NCI-H526 treated with DMSO at 0.1 percent for 48 hours (cell line): ENCODE measurements around the gene AGMAT.
"Not testable (repeated sequence)": the region's sequence is repeated elsewhere in the genome, so short reads cannot be mapped to it uniquely, and the experiment has no call there.

Experiments used
- DNase-seq: peaks from one replicate; lab custom pipeline; 2025; lab: John Stamatoyannopoulos, UW

The AGMAT gene

DNA sequence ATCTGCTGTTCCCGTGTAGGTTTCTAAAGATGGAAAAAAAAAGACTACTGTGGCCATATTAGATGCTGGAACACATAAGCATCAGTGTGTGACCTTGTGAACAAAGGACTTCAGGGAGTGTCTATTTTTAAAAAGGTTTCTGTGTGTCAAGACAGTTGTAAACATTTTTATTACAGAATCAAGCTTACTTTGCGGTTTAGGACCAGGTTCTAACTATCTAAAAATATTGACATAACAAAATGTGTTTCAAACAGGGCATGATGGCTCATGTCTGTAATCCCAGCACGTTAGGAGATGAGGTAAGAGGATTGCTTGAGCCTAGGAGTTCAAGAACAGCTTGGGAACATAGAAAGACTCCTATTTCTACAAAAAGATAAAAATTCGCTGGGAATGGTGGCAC is 25.3 kb upstream of the AGMAT start:
- DNase-seq = peak; percentile 92

DNA sequence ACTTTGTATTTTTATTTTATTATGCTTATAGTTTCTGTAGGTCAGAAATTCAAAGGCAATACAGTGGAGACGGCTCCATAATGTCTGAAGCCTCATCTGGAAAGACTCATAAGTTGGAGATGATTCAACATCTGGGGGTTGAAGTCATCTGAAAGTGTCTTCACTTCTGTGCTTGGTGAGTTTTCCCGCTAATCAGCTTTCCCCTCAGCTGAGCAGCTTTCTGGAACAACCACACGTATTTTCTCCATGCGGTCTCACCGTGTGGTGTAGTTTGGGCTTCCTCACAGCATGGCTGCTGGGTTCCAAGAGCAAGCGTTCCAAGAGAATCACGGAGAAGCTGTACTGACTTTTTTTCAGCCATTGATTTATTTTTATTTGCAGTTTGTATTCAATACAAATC is 24.8 kb upstream of the AGMAT start:
- DNase-seq = no peak

DNA sequence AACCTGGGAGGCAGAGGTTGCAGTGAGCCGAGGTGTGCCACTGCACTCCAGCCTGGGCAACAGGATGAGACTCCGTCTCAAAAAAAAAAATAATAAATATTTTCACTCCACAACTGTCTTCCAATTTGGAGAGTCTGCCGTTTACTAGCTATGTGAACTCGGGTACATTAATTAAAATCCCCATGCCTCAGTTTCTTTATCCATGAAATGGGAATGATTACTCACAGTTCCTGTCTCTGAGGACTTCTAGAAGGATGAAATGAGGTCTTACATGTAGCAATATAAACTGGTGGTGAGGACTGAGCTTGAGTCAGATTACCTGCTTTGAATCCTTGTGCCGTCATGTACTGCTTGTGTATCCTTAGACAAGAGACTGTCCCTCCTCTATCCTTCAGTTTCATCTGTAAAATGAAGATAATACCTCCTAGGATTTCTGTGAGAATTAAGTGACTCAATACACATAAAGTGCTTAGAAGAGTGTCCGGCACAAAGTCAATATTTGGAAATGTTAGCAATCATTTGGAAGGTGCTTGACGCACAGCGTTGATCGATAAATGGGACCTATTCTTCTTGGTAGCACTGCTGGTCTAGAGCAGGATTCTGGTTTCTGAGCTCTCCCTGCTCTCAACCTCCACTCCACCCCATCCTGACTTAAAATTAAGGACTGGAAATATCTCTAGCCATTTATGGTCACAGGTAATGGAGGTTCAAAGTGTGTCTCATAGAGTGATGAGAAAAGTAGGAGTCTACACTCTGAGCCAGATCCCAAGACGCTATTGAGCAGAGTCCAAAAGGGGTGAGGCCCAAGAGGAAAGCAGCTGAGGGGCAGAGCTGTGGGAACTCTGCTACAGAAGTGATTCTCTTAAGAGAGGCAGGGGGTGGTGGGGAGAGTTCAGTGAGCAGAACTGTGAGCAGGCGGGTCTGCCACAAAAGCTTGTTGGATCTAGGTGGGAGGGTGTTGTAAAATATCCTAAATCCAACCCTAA is 20.8 kb upstream of the AGMAT start:
- no peak for DNase-seq

GRCh38 chr1:15604400-15604799 is 19.5 kb upstream of the AGMAT start:
- DNase-seq = not testable (repeated sequence)

GRCh38 chr1:15603966-15604282 is 19.1 kb upstream of the AGMAT start:
- DNase-seq = not testable (repeated sequence)

DNA sequence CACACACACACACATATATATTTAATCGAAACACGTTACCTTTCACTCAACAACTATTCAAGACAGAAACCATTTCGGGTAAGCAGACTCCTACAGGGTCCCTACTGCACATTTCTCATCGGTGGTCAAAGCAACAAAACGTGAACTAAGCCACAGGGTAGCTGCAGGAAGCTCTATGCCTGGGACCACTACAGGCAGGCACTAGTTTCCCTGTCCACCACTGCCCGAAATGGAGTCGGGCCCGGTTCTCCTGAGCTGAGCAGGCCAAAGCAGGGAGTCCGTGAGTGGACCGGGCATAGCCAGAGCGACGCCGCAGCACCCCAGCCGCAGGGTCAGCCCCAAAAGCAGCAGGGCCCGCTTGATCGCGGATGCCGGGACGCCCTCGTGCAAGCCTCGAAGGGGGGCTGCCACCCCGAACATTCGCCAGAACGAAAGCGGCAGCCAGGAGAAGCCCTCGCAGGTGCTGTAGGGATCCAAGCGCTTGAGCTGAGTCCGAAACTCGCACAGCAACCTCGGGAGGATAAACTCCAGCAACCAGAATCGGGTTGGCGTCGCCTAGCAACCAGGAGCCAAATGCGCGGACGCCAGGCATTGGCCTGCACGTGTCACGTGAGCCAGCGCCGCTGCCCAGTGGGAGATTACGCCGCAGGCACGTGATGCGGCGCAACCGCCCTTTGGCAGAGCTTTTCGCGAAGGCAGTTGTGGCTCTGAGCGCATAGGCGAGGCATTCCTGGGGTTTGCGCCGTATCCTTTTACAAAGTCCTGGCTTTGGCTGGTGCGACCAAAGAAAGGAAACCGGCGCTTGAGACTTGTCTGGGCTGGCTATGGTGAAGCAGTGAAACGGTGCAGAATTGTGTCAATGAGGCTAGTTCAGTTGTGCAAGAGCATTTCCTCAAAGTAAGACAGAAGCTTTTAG is 18.5 kb upstream of the AGMAT start:
- DNase-seq = peak; percentile 93

GRCh38 chr1:15598436-15598835 is 13.6 kb upstream of the AGMAT start:
- no peak for DNase-seq

GRCh38 chr1:15595809-15596617 is 11.2 kb upstream of the AGMAT start:
- no peak for DNase-seq

DNA sequence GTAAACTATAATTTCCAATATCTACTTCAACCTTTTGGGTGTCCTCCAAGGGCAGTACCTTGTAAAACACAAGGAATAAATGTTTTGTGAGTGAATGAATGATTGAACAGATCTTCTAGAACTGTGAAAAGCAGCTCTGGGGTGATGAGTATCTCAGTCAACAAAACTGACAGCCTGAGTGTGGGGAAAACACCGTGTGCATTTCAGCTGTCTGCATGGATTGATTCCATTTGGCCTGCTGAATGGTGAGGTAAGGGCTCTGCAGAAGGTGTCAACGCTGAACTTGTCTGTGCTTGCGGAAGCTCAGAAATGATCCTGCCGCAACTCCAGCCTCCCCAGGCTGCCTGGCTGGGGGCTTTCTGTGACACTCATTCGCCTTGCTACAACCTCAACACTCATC is 7.4 kb upstream of the AGMAT start:
- no peak for DNase-seq

- no peak for DNase-seq
Measured at GRCh38 chr1:15583016-15583706, 1.7 kb downstream of the AGMAT start.

DNA sequence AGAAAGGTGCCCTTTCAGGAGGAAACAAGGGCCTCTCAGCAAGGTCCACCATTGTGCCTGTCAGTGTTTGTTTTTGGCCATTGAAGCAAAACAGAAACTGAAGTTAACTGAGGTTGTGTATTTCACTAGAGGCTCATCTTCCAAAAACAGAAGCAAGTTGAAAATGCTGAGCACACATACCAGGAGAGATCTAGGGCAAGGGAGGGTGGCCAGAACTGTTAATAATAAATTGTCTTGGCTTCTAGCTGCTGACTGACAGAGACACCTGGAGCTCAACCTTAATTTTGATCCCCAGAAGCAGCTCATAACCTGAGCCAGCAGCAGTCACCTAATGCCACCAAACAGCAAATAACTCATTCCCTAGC is 5.2 kb downstream of the AGMAT start:
- DNase-seq = no peak

- no peak for DNase-seq
Measured at GRCh38 chr1:15578921-15579682, 5.7 kb downstream of the AGMAT start.

DNA sequence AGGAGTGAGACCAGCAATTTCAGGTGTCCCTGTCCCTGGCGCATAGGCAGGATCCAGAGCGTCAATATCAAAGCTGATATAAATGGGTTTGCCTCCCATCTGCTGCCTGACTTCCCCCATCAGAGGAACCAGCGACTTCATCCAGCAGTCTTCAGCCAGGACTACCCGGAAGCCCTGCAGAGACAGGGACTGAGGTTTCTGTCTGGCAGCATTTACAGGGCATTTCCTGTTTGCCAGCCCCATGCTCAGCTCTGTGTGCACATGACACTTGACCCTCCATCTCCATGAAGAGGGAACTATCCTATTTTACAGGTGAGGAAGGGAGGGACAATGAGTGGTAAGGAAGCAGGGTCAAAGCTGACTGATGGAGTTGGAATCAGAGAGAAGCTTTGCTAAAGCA is 7.2 kb downstream of the AGMAT start:
- no peak for DNase-seq

GRCh38 chr1:15575549-15576150 is 9.2 kb downstream of the AGMAT start:
- DNase-seq = no peak

DNA sequence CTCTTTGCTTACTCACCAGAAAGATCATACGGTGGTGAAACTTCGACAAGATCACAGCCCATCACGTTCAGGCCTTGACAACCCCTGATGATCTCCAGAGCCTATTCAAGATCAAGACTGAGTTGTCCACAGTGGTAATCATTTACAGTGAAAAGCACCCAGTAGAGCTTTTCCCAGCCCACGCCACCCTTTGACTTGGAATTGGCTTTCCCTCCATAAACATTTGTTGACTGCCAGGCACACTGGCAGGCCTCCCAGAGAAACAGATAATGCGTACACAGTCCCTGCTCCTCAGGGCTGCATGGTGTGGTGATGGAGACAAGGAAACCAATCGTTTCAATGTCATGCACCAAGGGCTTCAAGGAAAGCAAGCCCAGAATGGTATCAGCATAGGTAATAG is 10.1 kb downstream of the AGMAT start:
- DNase-seq = no peak

DNA sequence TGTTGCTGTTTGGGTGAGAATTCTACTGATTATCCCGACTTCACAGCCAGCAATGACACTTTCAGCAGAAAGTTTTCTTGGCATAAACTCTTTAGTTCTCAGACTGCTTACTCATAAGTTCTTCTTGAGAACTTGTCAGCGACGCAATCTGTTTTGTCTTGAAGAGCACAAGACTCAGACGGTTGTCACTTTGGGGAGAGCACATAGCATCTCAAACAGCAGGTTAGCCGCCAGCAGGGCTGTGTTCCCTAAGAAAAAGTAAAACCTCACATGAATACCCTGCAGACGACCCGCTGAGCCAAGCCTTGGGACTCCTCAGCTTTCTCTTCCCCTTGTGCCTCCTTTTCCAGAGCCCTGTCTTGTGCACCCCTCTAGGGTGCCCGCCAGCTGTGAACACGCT is 11.4 kb downstream of the AGMAT start:
- DNase-seq = no peak

GRCh38 chr1:15571266-15571665 is 13.6 kb downstream of the AGMAT start:
- DNase-seq = no peak

DNA sequence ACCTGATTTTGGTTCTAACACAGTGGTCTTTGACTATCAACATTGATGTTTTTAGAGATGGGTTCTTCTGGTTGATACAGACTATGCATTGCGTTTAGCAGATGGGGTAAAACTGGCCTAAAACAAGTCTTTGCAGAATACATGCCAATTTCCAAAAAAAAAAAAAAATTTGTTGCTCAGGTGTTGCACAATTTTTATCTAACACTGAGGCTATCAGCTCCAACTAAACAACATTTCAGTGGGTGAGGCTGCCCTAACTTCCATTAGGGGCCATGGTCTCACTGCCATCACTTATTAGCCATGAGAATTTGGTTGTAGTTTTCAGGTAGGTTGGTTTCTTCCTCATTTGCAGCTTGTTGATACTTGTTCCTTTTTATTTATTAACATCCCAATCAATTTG is 14.0 kb downstream of the AGMAT start:
- no peak for DNase-seq

DNA sequence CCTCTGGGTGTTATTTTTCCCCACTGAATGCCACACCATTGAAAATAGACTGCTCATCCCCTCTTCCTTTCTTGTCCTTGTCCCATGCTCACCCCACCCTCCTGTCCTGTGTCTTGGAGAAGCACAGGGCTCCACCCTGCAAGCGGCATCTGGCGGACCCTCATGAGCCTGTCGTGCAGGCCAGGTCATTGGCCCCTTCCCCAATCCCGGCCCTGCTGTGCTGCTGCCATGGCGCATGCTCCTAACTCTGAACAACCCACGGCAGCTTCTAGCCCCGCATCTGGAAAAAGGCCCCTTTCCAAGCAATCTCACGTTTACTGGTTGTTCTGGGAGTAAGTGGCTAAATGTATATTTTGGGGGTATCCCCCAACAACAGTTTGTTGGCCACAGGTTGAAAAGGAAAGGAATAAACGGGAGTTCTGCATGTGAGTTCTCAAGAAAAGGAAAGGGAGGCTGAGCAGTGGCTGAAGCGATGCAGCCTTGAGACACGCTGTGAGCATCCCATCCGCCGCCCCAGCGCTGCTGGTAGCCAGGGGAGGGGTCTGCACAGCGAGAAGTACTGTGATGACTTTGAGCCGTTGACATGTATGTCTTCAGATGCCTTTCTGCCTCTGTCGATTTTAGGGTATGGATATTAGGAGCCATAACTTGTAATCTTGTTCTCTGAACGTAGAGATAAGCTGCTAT is 16.3 kb downstream of the AGMAT start:
- DNase-seq = no peak
